Rectal smooth muscle tissue (tissue), 1 donor: Measurements from ENCODE around the gene DCAF17.

Source experiments
- H3K27ac ChIP-seq: one replicate; pipeline ENCODE4 v1.7.0; 2013; ENCODE audit warnings: low read depth, low read length, inconsistent platforms
- H3K27me3 ChIP-seq: one replicate; pipeline ENCODE4 v1.7.0; 2013; ENCODE audit warnings: low read length; ENCODE audit not compliant: control insufficient read depth, insufficient read depth
- H3K36me3 ChIP-seq: one replicate; pipeline ENCODE4 v1.7.0; 2013; ENCODE audit warnings: low read length; ENCODE audit not compliant: control insufficient read depth, insufficient read depth
- H3K4me1 ChIP-seq: one replicate; pipeline ENCODE4 v1.7.0; 2013; ENCODE audit warnings: low read length; ENCODE audit not compliant: control insufficient read depth, insufficient read depth
- H3K4me3 ChIP-seq: one replicate; pipeline ENCODE4 v1.7.0; 2013; ENCODE audit warnings: low read length
- H3K9ac ChIP-seq: one replicate; pipeline ENCODE4 v1.7.0; 2013; ENCODE audit warnings: low read length

DCAF17 gene

GRCh38 chr2:171512014-171512413 lies 78.0 kb downstream of the DCAF17 start:
- Histone ChIP-seq H3K4me3 (no peak overlapping the region), H3K36me3 (no peaks in the 10 kb centered on the region), H3K9ac (no peak overlapping the region), H3K27ac (no peak overlapping the region), H3K27me3 (no peaks in the 10 kb centered on the region), H3K4me1 (no peaks in the 10 kb centered on the region)

- no peak overlapping the region for H3K27ac ChIP-seq
- no peak overlapping the region for H3K9ac ChIP-seq
- H3K4me3 ChIP-seq: no peak overlapping the region
- no peaks in the 10 kb centered on the region for H3K4me1 ChIP-seq
- no peaks in the 10 kb centered on the region for H3K27me3 ChIP-seq
- no peaks in the 10 kb centered on the region for H3K36me3 ChIP-seq
Measured at GRCh38 chr2:171512683-171513195, 78.7 kb downstream of the DCAF17 start.

DNA sequence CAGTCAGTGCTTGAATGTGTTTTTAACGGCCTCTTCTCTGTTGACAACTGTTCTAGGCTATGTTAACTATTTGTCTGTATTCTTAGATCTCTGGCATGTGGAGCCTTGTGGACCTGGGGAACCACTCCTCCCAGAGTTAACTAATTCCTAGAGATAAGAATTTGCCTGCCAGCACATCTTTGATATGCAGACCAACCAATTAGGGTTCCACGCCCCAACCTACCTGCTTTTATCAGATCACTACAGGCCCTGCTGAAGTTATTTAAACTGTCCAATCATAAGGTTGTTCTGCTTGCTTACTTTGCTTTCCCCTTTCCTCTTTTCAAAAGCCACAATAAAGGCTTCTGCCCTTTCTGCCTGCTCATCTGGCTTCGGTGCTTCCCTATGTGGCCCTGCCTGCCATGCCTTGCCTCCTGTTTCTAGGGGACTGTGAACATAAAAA lies 79.7 kb downstream of the DCAF17 start:
- Histone ChIP-seq H3K4me3 (no peak overlapping the region), H3K4me1 (no peaks in the 10 kb centered on the region), H3K36me3 (no peaks in the 10 kb centered on the region), H3K27ac (no peak overlapping the region), H3K27me3 (no peaks in the 10 kb centered on the region), H3K9ac (no peak overlapping the region)

GRCh38 chr2:171514908-171515582 lies 81.0 kb downstream of the DCAF17 start:
- H3K27me3 ChIP-seq: no peaks in the 10 kb centered on the region
- no peak overlapping the region for H3K4me3 ChIP-seq
- no peaks in the 10 kb centered on the region for H3K36me3 ChIP-seq
- H3K4me1 ChIP-seq: no peaks in the 10 kb centered on the region
- no peak overlapping the region for H3K27ac ChIP-seq
- no peak overlapping the region for H3K9ac ChIP-seq

DNA sequence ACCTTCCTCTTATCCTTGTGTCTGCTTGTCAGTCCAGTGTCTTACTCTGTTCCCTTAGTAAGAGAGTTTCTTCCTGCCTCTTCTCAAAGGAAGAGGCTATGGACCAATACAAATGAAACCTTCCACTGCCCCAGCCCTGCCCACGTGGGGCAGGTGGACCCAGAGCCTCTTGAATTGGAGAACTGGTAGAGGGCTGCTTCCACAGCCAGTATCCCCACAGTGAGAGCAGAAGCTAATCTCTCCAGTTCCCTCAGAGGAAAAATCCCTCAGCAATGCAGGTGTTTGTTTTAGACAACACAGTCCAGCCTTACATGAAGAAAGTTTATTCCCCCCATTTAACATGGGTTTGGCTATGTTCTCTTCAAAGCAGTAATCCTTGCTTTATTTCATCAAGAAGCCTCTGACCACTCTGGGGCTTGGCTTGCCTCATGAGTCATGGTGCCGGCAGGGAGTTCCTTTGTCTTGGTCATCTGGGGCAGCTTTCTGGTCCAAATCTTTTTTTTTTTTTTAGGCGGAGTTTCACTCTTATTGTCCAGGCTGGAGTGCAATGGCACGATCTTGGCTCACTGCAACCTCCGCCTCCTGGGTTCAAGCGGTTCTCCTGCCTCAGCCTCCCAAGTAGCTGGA lies 81.8 kb downstream of the DCAF17 start:
- H3K4me3 ChIP-seq: no peak overlapping the region
- H3K36me3 ChIP-seq: no peaks in the 10 kb centered on the region
- no peaks in the 10 kb centered on the region for H3K4me1 ChIP-seq
- H3K27me3 ChIP-seq: no peaks in the 10 kb centered on the region
- H3K27ac ChIP-seq: no peak overlapping the region
- no peak overlapping the region for H3K9ac ChIP-seq

- Histone ChIP-seq H3K4me1 (peaks cover 2% of the 10 kb centered on the region), H3K27ac (no peak overlapping the region), H3K4me3 (no peak overlapping the region), H3K36me3 (no peaks in the 10 kb centered on the region), H3K27me3 (no peaks in the 10 kb centered on the region), H3K9ac (no peak overlapping the region)
Measured at GRCh38 chr2:171516793-171517192, 82.8 kb downstream of the DCAF17 start.

- H3K4me3 ChIP-seq: no peak overlapping the region
- no peaks in the 10 kb centered on the region for H3K27me3 ChIP-seq
- H3K27ac ChIP-seq: no peak overlapping the region
- no peaks in the 10 kb centered on the region for H3K36me3 ChIP-seq
- H3K4me1 ChIP-seq: peaks cover 7% of the 10 kb centered on the region
- no peak overlapping the region for H3K9ac ChIP-seq
Measured at GRCh38 chr2:171520471-171520870, 86.4 kb downstream of the DCAF17 start.

- no peaks in the 10 kb centered on the region for H3K27me3 ChIP-seq
- peak overlapping the region; percentile 88 for H3K4me3 ChIP-seq
- no peaks in the 10 kb centered on the region for H3K36me3 ChIP-seq
- H3K27ac ChIP-seq: peak overlapping the region; percentile 94
- H3K4me1 ChIP-seq: peaks cover 7% of the 10 kb centered on the region
- H3K9ac ChIP-seq: no peak overlapping the region
Measured at GRCh38 chr2:171521361-171522051, 87.5 kb downstream of the DCAF17 start.

- Histone ChIP-seq H3K27me3 (no peaks in the 10 kb centered on the region), H3K4me3 (peak within 1 kb of the TSS; percentile 88), H3K36me3 (no peaks in the 10 kb centered on the region), H3K4me1 (peaks cover 7% of the 10 kb centered on the region), H3K9ac (peak within 1 kb of the TSS; percentile 54), H3K27ac (peak within 1 kb of the TSS; percentile 94)
Measured at GRCh38 chr2:171522052-171522787, 88.2 kb downstream of the DCAF17 start, which contains the start of gene CYBRD1. Gene CYBRD1, plus strand, starts transcription at chr2:171522474. Its CDS starts 72 bp downstream, at chr2:171522546.

DNA sequence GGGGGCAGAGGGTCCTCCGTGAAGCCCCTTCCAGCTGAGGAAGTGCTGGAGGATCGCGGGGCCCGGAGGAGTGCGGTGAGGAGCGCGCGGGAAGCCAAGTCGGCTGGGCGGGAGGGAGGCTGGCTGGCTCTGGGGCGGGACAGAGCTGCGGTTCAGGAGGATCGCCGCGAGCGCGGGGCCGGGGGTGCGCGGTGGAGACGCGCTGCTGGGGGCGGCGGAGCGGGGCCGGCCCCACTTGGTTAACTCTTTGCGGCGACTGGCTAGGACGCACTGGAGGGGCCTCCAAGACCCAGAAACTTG lies 88.7 kb downstream of the DCAF17 start:
- Histone ChIP-seq H3K4me1 (peaks cover 7% of the 10 kb centered on the region), H3K27me3 (no peaks in the 10 kb centered on the region), H3K27ac (peak overlapping the region; percentile 94), H3K9ac (peak overlapping the region; percentile 54), H3K4me3 (peak overlapping the region; percentile 88), H3K36me3 (no peaks in the 10 kb centered on the region)

DNA sequence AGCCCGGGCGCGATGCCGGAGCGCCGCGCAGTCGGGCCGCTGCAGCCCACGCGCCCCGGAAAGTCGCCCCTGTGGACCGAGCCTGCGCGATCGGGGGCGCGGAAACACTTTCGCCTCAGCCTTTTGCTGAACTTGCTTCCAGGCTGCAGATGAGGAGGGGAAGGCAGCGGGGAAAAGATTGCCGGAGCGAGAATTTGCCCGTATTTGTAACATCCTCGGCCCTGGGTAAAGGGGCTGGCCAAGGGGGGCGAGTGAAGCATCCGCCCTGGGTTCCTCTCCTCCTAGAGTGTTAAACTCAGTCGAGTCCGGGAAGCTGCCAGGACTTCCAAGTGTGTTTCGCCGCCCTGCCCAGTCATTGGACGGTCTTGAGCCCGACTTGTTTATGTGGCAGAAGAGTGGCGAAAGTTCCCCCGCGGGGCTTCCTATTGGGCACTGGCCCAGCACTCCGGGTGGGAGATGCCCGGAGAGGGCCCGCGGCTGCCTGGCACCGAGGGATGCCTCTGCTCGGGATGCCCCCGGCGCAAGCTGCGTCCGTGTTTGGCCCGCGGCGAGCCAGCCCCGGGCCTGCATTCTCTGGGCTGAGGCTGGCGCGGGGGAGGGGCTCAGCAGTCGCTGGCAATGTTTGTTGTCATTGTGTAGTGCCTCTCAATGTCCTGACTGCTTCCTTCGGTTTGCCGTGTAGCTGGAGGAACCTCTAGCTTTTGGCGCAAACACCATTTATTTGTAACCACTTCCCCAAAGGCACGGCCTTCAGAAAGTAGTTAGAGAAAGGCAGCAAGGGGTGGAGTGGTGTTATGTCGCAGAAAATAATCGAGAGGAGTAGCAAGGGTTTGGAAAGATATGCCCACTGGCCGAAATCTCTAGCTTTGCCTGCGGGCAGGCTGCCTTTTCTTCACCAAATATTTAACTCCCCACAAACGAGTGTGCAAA lies 89.3 kb downstream of the DCAF17 start:
- Histone ChIP-seq H3K4me1 (peaks cover 7% of the 10 kb centered on the region), H3K4me3 (peak overlapping the region; percentile 88), H3K36me3 (no peaks in the 10 kb centered on the region), H3K9ac (peak overlapping the region; percentile 54), H3K27ac (peak overlapping the region; percentile 94), H3K27me3 (no peaks in the 10 kb centered on the region)
